ENCODE data around the gene ERAP2.
A peak's percentile ranks its signal among the peaks of the same experiment; 100 is the strongest.
"Not testable (repeated sequence)": the region's sequence is repeated elsewhere in the genome, so short reads cannot be mapped to it uniquely, and the experiment has no call there.

Gene ERAP2, protein sequence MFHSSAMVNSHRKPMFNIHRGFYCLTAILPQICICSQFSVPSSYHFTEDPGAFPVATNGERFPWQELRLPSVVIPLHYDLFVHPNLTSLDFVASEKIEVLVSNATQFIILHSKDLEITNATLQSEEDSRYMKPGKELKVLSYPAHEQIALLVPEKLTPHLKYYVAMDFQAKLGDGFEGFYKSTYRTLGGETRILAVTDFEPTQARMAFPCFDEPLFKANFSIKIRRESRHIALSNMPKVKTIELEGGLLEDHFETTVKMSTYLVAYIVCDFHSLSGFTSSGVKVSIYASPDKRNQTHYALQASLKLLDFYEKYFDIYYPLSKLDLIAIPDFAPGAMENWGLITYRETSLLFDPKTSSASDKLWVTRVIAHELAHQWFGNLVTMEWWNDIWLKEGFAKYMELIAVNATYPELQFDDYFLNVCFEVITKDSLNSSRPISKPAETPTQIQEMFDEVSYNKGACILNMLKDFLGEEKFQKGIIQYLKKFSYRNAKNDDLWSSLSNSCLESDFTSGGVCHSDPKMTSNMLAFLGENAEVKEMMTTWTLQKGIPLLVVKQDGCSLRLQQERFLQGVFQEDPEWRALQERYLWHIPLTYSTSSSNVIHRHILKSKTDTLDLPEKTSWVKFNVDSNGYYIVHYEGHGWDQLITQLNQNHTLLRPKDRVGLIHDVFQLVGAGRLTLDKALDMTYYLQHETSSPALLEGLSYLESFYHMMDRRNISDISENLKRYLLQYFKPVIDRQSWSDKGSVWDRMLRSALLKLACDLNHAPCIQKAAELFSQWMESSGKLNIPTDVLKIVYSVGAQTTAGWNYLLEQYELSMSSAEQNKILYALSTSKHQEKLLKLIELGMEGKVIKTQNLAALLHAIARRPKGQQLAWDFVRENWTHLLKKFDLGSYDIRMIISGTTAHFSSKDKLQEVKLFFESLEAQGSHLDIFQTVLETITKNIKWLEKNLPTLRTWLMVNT

DNA sequence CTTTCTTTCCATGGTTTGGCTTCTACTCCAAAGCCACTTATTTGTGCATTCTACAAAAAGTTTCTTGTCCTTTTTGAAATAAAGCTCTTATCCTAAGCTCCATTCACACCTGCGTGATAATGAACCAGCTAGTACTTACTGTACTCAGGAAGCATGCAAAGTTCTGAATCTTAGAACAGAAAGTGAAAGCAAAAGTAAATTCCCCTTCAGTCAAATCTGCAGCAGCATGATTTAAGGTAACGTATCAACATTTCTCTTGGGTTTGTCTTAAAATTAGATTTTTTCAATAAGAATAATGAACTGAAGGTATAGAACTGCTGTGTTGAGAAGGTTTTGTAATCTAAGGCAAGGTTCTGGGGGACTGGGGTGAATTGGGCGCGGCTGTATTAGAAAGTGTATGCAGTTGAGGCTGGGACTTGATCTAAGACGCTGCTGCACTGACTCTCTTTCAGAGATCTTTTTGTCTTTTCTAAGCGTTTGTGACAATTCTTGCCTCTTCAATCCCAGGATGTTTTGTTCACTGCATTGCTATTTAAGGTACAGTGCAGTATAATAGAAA, at the start of gene ERAP2:
ERAP2 (plus strand) TSS at position 209 of the 559 bp plus-strand sequence. CDS start 3,186 bp downstream, outside the sequence.
- no peak for DNase-seq

DNA sequence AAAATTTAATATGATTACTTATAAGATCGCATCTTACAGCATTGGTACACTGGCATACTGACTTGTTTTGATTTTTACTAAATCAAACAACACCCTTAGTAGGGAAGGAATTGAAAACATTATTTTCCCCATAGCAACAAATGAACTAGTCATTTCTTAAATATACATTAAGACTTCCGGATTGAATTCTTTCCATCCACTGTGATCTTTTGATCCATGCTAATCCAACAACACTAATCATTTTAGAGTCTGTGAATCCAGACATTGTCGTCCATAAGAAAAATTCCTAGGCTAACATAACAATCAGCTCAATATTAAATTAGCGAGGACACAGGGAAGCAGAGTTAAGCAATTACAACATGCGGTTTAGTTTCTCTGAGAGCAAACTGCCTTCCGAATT, 47.0 kb upstream of the ERAP2 start:
- no peak for DNase-seq

DNA sequence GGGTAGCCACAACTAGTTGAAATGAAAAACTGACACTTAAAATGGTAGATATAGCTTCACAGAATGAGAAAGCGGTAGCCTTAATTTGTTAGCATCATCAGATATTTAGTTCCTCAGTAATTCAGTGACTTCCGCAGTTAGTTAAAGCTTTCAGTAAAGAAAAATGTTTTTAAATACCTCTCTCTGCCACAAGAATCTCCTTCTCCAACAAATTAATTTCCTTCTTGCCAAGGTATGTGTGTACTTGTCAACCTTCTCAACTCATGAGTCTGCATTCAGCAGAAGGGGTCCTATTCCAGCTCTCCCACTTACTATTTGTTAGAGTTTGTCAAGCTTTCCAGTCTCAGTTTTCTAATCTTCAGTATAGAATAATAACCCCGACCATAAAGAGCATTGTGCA, 42.3 kb upstream of the ERAP2 start:
- DNase-seq = no peak

DNA sequence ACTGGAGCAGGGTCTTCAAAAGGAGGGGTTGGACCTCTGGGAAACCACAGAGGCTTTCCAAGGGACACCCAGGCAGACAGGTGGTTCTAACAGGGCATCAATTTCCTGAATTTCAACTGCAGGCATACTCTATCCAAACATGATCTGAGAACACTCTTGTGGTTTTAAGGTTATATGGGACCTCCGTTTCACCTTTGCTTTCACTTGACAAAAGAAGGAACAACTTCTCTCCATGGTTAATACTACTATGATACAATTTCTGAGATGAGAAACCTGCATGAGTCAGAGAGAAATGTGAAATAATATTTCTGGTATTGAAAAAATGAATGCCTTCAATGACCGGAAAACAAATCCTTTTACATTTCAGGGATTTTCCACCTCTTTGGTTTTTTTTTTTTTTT, 40.5 kb upstream of the ERAP2 start:
- no peak for DNase-seq

DNA sequence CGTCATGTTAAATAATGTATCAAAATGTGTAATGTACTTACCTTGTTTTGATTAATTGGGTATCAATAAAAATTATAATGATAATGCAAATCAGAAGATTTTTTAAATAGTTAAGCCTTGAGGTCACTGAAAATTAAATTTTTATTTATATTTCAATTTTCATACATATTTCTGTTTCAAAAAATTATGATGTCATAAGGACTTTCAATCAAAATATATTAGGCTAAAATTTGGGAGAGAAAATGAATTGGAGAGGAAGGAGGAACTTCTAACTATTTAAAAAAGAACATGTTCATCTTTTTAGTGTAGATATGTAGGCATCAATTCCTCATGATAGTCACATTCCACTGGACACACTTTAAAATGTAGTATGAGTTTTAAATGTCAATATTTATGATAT, 39.5 kb upstream of the ERAP2 start:
- DNase-seq = no peak

DNA sequence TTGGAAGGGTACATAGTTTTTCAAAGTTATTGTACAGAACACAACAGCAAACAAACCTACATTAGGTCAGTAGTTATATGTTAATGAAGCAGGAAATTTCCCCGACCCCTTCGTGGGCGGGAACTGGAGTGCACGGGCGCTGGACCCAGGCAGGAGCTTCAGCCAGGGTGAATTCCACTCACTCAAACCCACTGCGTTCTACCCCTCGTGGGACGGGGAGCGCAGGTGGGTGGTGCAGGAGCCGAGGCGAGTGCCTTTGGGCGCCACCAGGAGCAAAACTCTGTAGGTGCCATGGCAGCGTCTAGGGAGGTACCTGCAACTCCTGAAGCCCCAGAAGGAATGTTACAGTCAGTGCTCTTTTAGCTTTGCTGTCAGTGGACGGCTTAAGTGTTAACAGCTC, 39.0 kb upstream of the ERAP2 start:
- no peak for DNase-seq

DNA sequence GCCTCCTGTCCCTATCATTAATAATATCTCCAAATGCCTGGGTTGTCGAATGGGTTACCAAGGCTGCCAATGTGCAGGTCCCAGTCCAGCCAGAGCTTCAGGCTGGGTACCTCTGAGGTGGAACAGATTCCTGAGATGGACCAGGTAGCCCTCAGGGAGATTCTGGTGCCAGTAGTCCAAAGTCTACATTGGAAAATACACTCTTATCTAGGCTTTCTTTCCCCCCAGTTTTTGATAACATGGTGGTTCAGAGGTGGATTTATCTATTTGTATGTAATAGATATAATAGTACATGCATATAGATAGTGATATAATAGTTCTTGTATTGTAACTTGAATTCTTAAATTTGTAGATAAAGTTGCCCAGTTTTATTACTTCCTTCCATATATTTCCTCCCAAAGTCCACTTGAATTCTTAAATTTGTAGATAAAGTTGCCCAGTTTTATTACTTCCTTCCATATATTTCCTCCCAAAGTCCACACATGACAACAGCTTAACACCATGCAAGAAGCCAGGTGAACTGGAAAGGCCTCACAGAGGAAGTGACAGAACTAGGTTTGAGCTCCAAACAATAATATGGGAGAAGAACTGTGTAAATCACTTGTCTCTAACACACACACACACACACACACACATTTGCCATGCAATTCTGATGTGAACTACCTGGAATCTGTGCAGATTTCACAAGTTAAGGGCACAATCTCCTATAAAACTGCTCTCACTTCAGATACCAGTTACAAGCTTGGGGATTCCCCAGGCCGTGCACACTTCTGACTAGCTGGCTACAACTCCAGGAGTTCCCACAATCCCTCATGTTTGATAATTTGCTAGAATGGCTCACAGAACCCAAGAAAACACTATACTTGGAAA, 37.9 kb upstream of the ERAP2 start:
- DNase-seq = no peak

DNA sequence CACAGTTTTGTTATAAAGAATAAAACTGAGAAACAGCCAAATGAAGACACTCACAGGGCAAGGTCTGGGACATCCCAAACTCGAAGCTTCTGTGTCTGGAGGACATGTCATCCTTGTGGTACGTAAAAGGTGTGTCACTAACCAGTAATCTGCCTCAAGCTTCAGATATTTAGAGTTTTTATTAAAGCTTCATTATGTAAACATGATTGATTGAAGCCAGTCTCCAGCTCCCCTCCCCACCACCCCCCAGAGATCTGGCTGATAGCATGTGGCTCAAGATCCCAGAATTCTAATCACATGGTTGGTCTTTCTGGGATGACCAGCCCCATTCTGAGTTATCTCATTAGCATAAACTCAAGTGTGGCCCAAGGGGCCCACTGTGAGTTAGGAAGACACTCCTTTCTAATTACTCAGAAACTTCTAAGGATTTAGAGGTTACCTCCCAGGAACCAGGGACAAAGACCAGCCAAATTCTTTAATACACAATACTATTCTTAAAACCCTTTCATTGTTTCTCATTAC, 37.2 kb upstream of the ERAP2 start:
- no peak for DNase-seq

DNA sequence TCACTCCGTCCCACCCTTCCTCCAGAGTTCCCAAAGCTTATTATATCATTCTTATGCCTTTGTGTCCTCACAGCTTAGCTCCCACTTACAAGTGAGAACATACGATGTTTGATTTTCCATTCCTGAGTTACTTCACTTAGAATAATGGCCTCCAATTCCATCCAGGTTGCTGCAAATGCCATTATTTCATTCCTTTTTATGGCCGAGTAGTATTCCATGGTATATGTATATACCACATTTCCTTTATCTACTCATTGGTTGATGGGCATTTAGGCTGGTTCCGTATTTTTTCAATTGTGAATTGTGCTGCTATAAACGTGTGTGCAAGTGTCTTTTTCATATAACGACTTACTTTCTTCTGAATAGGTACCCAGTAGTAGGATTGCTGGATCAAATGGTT, 34.4 kb upstream of the ERAP2 start:
- DNase-seq = not testable (repeated sequence)

DNA sequence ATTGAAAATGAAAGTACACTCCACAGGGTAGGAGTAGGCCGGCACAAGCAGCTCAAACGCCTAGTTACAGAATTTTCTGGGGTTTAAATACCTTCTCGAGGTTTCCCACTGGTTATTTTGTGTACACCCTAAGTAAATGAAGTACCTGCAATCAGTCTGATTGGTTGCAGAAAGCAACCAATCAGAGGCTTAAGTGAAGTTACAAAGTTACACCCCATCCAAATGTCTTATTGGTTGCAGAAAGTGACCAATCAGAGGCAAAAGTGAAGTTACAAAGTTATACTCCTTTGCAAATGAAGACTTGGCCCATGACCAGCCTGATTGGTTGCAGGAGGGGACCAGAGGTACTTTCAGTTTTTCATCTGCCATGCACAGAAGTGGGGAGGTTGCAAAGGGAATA, 33.2 kb upstream of the ERAP2 start:
- DNase-seq = no peak

DNA sequence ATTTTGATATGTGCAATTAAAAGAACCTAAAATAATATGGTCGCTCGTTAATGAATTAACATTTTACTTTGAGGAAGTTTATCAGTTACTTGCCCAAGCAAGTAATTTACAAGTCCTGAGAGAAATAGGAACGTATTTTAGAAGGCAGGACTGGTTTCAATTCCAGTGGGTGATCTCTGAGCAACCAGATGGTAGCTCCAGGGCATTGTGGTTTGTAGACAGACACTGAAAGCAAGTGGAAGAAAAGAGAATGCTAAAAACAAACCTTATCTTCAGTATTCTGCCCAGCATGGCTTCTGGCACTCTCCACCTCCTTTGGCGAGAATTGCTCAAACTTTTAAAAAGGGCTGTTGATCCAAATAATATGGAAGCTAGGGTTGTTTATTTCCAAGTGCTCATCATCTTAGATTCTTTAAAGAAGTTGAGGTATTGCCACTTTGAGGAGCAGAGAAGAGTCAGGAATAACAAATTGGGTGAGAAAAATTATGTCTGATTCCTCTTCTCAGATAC, 31.8 kb upstream of the ERAP2 start:
- DNase-seq = no peak

DNA sequence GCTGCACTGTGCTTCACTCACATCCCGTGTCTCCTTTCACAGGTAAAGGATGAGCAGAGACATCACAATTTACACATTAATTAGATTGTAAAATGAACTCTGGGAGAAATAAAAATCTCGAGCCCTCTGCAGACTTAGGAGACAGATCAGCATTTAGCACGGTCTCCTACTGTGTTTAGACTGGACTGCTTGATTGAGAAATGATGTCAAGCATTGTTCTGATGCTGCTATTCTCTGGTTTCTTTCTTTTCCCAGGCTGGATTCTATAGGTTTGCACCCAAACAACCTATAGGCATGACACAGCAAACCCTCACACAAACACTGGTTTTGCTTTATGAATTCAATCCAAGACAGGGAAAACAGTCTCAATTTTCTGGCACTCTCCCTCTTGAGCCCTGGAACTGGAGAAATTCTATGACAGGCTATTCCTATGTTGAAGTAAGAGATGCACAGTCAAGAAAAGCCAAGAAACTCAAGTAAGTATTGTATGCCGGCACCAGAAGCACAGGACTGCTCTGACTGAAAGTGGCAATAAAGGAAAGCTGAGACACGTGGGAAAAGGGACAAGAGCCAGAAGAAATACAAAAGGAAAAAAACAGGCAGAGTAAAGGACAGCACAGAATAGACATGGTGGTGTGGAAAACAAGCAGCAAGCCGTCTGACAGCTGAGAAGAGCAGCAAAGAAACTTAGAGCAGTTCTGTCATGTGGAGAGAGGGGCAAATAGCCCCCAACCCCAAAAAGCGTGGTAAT, 24.8 kb upstream of the ERAP2 start:
- no peak for DNase-seq

DNA sequence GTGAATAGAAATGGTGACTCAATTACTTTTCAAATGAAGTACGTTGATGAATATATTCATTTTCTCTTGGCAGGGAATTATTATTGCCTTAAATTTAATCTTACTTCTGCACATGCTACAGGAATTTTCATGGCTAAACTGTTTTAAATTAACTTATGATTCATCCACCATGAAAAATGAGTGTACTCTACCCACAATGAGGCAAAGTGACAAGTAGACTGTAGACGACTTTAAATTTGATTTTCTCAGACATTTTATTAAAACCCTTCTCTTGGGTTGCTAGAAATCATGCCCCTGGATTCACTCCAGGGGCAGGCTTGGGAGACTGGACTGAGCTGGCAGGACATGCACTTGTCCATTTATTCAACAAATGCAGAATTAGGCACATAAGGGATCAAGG, 23.5 kb upstream of the ERAP2 start:
- DNase-seq = no peak

DNA sequence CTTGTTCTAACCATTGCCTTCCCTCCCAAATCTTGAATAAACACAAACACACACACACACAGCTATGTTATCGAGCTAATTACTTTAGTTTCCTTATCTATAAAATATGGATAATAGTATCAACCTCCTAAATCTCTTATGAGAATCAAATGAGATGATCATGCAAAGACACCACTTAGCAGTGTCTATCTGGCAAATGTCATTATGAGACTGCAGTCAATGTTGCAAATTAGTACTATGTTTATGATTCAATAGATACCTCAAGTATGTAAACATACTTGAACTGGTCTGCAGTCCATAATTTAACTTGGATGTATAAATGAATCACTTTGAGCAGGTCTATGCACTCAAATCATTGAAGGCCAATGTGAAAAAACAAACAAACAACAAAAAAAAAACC, 22.2 kb upstream of the ERAP2 start:
- DNase-seq = no peak

DNA sequence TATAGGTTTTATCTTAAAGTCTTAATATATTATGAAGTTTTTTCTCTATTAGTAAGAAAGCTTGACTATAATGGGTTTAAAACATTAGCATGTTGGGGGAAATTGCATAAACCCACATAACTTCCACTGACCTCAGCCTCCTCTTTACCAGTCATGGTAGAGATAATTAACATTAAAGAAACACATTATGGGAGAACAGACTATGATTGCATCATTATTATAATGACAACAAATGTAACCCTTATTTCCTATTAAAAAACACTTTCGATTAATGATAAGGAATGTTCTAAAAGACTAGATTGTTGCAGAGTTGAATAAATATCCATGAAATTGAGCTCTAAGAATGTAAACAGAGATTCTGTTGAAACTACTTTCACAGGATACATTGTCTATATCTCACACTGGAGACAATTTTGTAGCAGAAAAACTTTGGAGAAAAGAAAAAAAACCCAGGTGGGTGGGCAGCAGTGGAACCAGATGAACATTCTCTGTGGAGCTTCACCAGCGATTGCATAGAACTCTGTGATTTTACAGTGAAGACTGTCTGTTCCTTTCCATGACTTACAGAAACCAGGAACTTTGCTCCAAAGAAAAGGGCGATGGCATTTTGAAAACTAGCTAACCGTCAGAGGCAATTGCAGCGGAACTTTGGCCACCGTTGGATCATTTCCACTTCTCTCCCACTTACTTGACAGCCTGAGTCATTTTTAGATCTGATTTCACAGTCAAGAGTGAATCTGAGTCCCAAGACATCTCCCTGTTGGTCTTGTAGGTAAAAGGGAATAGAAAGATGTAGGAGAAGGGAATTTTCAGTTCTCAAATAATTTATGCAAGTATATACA, 21.0 kb upstream of the ERAP2 start:
- no peak for DNase-seq

DNA sequence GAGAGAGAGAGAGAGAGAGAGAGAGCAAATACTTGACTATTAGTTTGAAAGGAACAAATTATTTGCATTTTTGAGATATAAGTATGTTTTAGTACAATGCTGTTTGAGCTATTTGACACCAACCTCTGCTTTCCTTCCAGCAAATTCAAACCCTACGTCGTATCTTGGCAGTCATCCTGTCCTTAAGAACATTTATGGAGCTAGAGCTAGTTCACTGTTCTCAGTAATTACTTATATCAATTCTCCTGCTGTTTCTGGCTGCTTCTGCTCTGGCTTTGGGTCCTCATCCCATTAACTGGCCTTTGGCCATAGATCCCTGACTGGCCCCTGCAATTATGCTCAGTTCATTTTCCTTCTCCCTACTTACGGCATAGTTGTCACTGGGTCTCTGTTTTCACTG, 19.9 kb upstream of the ERAP2 start:
- no peak for DNase-seq

DNA sequence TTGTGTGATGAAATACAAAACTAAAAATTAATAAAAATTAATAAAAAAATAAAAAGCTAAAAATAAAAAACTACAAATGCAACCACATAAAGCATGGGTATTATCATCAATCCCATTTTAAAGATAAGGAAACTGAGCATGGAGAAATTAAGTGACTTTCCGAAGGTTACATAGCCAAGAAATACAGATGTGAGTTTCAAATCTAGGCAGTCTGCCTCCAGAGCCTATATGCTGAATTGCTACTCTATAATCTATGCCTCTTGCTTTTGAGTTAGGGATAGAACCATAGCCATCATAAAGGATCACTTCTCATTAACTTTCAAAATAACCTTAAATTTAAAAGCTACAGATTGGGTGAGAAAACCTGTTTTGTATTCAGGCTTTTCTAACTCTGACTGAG, 18.8 kb upstream of the ERAP2 start:
- no peak for DNase-seq

DNA sequence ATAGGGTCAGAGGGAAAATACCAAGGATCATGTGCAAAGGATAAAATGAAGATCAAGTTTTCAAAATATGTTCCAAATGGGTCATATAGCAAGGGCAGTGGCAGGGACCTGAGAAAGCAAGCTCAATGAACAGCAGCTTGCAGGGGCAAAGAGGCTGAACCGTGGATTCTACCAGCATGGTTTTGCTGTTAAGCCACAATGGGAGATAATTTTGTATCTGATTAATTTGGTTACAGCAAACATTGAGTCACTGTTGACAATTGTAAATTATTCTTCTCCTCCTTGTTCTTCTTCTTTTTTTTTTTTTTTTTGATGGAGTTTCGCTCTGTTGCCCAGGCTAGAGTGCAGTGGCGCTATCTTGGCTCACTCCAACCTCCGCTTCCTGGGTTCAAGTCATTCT, 18.4 kb upstream of the ERAP2 start:
- DNase-seq = no peak

DNA sequence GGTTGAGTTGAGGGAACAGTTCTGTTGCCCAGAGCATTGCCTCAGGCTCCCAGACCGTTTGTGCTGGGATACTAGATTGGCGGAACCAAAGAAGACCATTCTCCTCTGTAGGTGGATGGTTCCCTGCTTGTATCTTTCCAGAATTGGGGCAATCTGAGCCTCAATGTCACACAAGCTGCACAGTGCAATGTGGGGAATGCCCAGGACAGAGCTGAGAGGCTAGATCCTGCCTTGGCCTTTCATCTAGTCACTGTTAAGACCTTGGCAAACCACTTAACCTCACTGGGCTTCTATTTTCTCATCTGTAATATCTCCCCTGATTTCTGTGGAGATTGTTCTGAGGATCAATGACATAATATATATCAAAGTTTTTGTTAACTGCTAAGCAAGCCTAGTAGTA, 16.9 kb upstream of the ERAP2 start:
- no peak for DNase-seq

DNA sequence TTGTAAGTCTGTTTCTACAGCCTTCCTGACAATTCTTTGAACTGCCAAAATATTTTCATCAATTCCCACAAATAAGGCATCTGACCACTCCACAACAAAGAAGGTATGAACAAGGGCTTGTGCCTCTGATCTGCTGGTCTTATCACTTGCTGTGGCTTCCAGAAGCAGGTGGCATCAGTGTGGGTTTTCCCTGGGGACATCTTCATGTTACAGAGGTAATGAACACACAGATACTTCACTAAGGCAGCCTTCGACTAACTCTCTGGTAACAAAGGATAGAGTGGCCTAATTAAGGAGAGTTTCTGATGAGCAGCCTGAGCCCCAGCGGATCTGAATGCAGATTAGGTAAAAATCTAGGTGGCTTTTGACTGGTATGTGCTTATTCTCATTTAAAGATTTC, 15.2 kb upstream of the ERAP2 start:
- DNase-seq = peak; percentile 21

DNA sequence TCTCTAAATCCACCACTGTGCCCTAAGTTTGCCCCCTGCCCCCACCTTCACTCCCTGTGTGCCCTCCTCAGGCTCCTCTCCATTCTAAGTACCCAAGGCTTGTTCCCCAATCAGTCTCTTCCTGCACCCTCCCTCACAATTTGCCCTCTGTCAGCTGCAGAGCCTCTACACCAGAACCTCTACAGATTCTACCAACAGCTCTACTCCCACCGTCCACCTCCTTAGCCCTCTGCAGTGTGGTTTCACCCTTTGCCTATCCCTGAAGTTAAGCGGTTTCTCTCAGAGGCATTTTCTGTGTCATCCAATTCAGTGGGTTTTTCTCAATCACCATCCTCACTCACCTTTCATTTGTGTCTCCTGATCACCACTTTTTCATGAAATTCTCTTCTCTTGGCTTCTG, 13.2 kb upstream of the ERAP2 start:
- DNase-seq = no peak

All from DMS153 (cell line).